Ascending aorta (tissue), 2 donors: ENCODE measurements around the gene PIKFYVE. TPM values are rescaled to one million over a fixed set of nuclear protein-coding genes. Genes with fewer than 3 reads are reported as not detected.
A peak's percentile ranks its signal among the peaks of the same experiment; 100 is the strongest.
"Not testable (repeated sequence)": the region's sequence is repeated elsewhere in the genome, so short reads cannot be mapped to it uniquely, and the experiment has no call there.

ENCODE experiments used
- DNase-seq, 2 donors: peaks; one replicate each; pipeline ENCODE4 v3.0.0-alpha.2; 2019; ENCODE audit warnings: low spot score in 2 of 2
- H3K27ac ChIP-seq, 2 donors: fragments of 200-600 bp; sonication (generic); one replicate each; pipeline ENCODE4 v1.5.1; 2016 to 2017; ENCODE audit warnings: mild to moderate bottlenecking in 1 of 2
- H3K27me3 ChIP-seq: fragments of 200-600 bp; sonication (generic); one replicate; pipeline ENCODE4 v1.5.1; 2017
- H3K36me3 ChIP-seq, 2 donors: fragments of 200-600 bp; sonication (generic); one replicate each; pipeline ENCODE4 v1.5.1; 2016
- H3K4me1 ChIP-seq, 2 donors: fragments of 200-600 bp; sonication (generic); one replicate each; pipeline ENCODE4 v1.5.1; 2016 to 2017; ENCODE audit warnings: mild to moderate bottlenecking in 1 of 2
- H3K4me3 ChIP-seq, 2 donors: fragments of 200-600 bp; sonication (generic); one replicate each; pipeline ENCODE4 v1.5.1; 2016 to 2017; ENCODE audit warnings: mild to moderate bottlenecking in 1 of 2
- H3K9me3 ChIP-seq, 2 donors: fragments of 200-600 bp; sonication (generic); one replicate each; pipeline ENCODE4 v1.5.1; 2016
- CTCF ChIP-seq, 3 experiments: fragments of 200-600 bp in 2 of 3; fragments of 450-650 bp in 1 of 3; sonication (generic) in 2 of 3; IDR thresholded peaks; one replicate each; pipeline ENCODE4 v1.5.1; 2016 to 2019; ENCODE audit warnings: antibody characterized with exemption in 3 of 3, mild to moderate bottlenecking in 1 of 3, moderate library complexity in 1 of 3
- intact Hi-C: fragments of 100-400 bp; cut with DNase I; formaldehyde crosslinking; loops from one replicate; pipeline ENCODE4 v1.15.1; 2023
- total RNA-seq: library from RNA; depleted of rRNA; stranded (reverse); fragments of >200 nt; gene quantifications from one replicate; pipeline ENCODE4 v1.1.0, GENCODE V29; 2016

PIKFYVE gene
- total RNA-seq, 1 donor from 2014 or later: 12.0 TPM

DNA sequence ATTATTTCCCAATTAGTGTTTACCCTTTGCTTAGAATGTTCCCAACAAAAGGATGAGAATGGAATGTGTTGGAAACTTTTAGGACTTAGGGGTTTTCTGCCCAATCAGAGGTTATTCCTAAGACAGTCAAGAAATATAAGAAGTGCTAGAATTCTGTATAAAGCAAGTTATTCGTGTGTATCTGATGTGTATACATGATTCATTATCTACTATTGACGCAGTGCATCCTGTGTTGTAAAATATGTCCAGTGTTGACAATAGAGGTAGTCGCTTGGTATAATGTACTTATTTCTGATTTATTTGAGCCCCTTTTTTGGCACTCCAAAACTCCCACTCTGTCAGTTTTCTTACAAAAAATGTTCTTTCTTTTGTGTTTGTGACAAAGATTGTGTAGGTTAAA is 881 bp downstream of the PIKFYVE start:
- Histone ChIP-seq H3K4me1 (peaks cover 0 to 21% of the 10 kb centered on the region in 2 donors), H3K36me3 (peaks cover 0 to 7% of the 10 kb centered on the region in 2 donors), H3K4me3 (peak overlapping the region; percentile 93 to 100), H3K27me3 (no peaks in the 10 kb centered on the region), H3K27ac (peak overlapping the region; percentile 97 to 98), H3K9me3 (no peaks in the 10 kb centered on the region)
- intact Hi-C loops: loop anchor here (1.0 to 10.0 kb wide), 5 partner anchors 50 to 1728 kb away; no protein-coding TSS in a partner anchor
- no peak for DNase-seq
- no peak for TF ChIP-seq CTCF (IDR thresholded peaks at IDR 0.05)

- H3K9me3 ChIP-seq, DNase-seq, H3K36me3 ChIP-seq, H3K27ac ChIP-seq, H3K27me3 ChIP-seq: not testable (repeated sequence)
- Histone ChIP-seq H3K4me1 (peaks cover 0 to 21% of the 10 kb centered on the region in 2 donors), H3K4me3 (peak overlapping the region; percentile 27 to 93)
- intact Hi-C loops: loop anchor here (5.0 to 10.0 kb wide), 4 partner anchors 50 to 1727 kb away; no protein-coding TSS in a partner anchor
These were observed 1.5 kb downstream of the PIKFYVE start for GRCh38 chr2:208267526-208267925.

- intact Hi-C loops: loop anchor here (5.0 to 10.0 kb wide), 4 partner anchors 49 to 1726 kb away; no protein-coding TSS in a partner anchor
- DNase-seq: no peak
- H3K36me3 ChIP-seq: peaks cover 4 to 13% of the 10 kb centered on the region in 2 donors
- H3K4me1 ChIP-seq: peaks cover 0 to 21% of the 10 kb centered on the region in 2 donors
- no peaks in the 10 kb centered on the region for H3K27me3 ChIP-seq
- TF ChIP-seq CTCF (IDR thresholded peaks at IDR 0.05): no peak
- no peak overlapping the region for H3K27ac ChIP-seq
- H3K4me3 ChIP-seq: peak overlapping the region in 1 of 2 donors; percentile 93
- no peaks in the 10 kb centered on the region for H3K9me3 ChIP-seq
These were observed 2.3 kb downstream of the PIKFYVE start for GRCh38 chr2:208268156-208268952.

DNA sequence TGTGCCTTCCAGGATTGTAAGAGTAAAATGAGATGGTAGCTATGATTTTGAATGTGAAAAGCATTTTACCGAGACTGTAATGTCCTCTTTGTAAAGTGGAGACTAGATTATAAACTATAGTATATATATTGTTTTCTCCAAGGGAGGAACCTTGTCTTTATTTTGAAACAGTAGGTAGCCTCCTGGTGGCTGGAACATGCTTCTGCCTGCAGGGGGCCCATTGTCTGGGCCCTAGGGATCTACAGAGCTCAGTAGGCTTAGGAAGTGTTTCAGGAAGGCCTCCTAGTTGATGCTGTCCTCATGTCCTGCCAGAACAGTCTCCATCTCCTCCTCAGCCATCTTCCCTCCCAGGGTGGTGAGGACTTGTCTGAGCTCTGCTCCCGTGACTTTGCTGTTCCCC is 3.0 kb downstream of the PIKFYVE start:
- Histone ChIP-seq H3K36me3 (peaks cover 12 to 21% of the 10 kb centered on the region in 2 donors), H3K4me1 (peaks cover 0 to 21% of the 10 kb centered on the region in 2 donors), H3K4me3 (no peak overlapping the region), H3K27me3 (no peaks in the 10 kb centered on the region), H3K27ac (no peak overlapping the region), H3K9me3 (no peaks in the 10 kb centered on the region)
- no peak for DNase-seq
- intact Hi-C loops: loop anchor here (5.0 to 10.0 kb wide), 4 partner anchors 48 to 1726 kb away; no protein-coding TSS in a partner anchor
- no peak for TF ChIP-seq CTCF (IDR thresholded peaks at IDR 0.05)

- TF ChIP-seq CTCF (IDR thresholded peaks at IDR 0.05): no peak
These were observed 8.7 kb downstream of the PIKFYVE start for GRCh38 chr2:208274748-208275147.

DNA sequence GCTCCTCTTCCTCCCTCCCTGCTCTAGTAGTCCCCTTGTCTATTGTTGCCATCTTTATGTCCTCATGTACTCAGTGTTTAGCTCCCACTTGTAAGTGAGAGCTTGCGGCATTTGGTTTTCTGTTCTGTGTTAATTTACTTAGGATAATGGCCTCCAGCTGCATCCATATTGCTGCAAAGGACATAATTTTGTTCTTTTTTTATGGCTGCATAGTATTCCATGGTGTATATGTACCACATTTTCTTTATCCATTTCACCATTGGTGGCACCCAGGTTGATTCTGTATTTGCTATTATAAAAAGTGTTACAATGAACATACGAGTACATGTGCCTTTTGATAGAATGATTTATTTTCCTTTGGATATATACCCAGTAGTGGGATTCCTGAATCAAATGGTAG is 12.5 kb downstream of the PIKFYVE start:
- intact Hi-C loops: no loop called here
- no peaks in the 10 kb centered on the region for H3K27me3 ChIP-seq
- no peak for TF ChIP-seq CTCF (IDR thresholded peaks at IDR 0.05)
- H3K9me3 ChIP-seq: no peaks in the 10 kb centered on the region
- no peaks in the 10 kb centered on the region for H3K4me1 ChIP-seq
- DNase-seq: no peak
- H3K36me3 ChIP-seq: peaks cover 56 to 98% of the 10 kb centered on the region in 2 donors
- no peak overlapping the region for H3K27ac ChIP-seq
- H3K4me3 ChIP-seq: no peak overlapping the region

More at GRCh38 chr2:208274748-208275147, 8.7 kb downstream of the PIKFYVE start:
- Histone ChIP-seq H3K9me3 (no peaks in the 10 kb centered on the region), H3K27ac (no peak overlapping the region), H3K27me3 (no peaks in the 10 kb centered on the region), H3K36me3 (peaks cover 47 to 76% of the 10 kb centered on the region in 2 donors), H3K4me3 (no peak overlapping the region), H3K4me1 (no peaks in the 10 kb centered on the region)
- DNase-seq: no peak
- intact Hi-C loops: no loop called here
